ENCODE measurements around the gene PLEK2. TPM values are rescaled to one million over a fixed set of nuclear protein-coding genes. Genes with fewer than 3 reads are reported as not detected.

The PLEK2 gene
- polyA plus RNA-seq, 1 donor (not counting 4 experiments of a cell fraction or from before 2014, with no cell fraction given), result 219 TPM

- no peaks in the 10 kb centered on the region for H3K27me3 ChIP-seq (ENCODE audit: control insufficient read depth, extremely low read depth, insufficient read depth, low read length)
- no peak overlapping the region for H3K4me3 ChIP-seq (ENCODE audit: control insufficient read depth in 2 of 3, extremely low read depth in 1 of 3, insufficient read depth in 2 of 3, low read depth in 1 of 3, low read length in 3 of 3)
- peaks cover 48% of the 10 kb centered on the region for H3K4me1 ChIP-seq (ENCODE audit: control insufficient read depth, extremely low read depth, insufficient read depth, low read length)
- H3K9ac ChIP-seq (ENCODE audit: control insufficient read depth, extremely low read depth, insufficient read depth, low read length), result no peak overlapping the region
- no peaks in the 10 kb centered on the region for H4K20me1 ChIP-seq (ENCODE audit: control insufficient read depth, extremely low read depth, insufficient read depth, low read length)
- H2AFZ ChIP-seq (ENCODE audit: control insufficient read depth, low read length), result no peak overlapping the region
- no peak overlapping the region for H3K4me2 ChIP-seq (ENCODE audit: control insufficient read depth, extremely low read depth, insufficient read depth, low read depth, low read length)
- peak; percentile 41 for FAIRE-seq
- H3K9me3 ChIP-seq (ENCODE audit: control insufficient read depth, low read depth, low read length), result no peaks in the 10 kb centered on the region
- TF ChIP-seq EZH2 (IDR thresholded peaks at IDR 0.05; ENCODE audit: low read length), result no peak
- TF ChIP-seq CTCF (optimal IDR thresholded peaks at IDR 0.05 in 1 of 3, IDR thresholded peaks at IDR 0.05 in 1 of 3, conservative IDR thresholded peaks at IDR 0.05 in 1 of 3; ENCODE audit: extremely low read depth in 1 of 3, insufficient read depth in 2 of 3, low read length in 3 of 3), result no peak
- no peak for DNase-seq (ENCODE audit: low read depth, low spot score)
- H3K9me1 ChIP-seq (ENCODE audit: control insufficient read depth, extremely low read depth, insufficient read depth, low read length), result no peaks in the 10 kb centered on the region
- dilution Hi-C loops (cut with MboI; ENCODE audit: extremely low pct_ligation_motif_present, low sequenced_read_pairs), result no loop called here
- no peaks in the 10 kb centered on the region for H3K36me3 ChIP-seq (ENCODE audit: control insufficient read depth in 2 of 2, extremely low read depth in 1 of 2, insufficient read depth in 2 of 2, low read length in 2 of 2)
- no peaks in the 10 kb centered on the region for H3K79me2 ChIP-seq (ENCODE audit: control insufficient read depth, insufficient read depth, low read length)
- H3K27ac ChIP-seq (ENCODE audit: control insufficient read depth, insufficient read depth, low read length), result no peak overlapping the region
Observed at GRCh38 chr14:67441256-67441655, 29.3 kb upstream of the PLEK2 start.

- H3K36me3 ChIP-seq (ENCODE audit: control insufficient read depth in 2 of 2, extremely low read depth in 1 of 2, insufficient read depth in 2 of 2, low read length in 2 of 2), result no peaks in the 10 kb centered on the region
- H3K27ac ChIP-seq (ENCODE audit: control insufficient read depth, insufficient read depth, low read length), result no peak overlapping the region
- no peak for TF ChIP-seq CTCF (optimal IDR thresholded peaks at IDR 0.05 in 1 of 3, IDR thresholded peaks at IDR 0.05 in 1 of 3, conservative IDR thresholded peaks at IDR 0.05 in 1 of 3; ENCODE audit: extremely low read depth in 1 of 3, insufficient read depth in 2 of 3, low read length in 3 of 3)
- no peak for TF ChIP-seq EZH2 (IDR thresholded peaks at IDR 0.05; ENCODE audit: low read length)
- H3K9me3 ChIP-seq (ENCODE audit: control insufficient read depth, low read depth, low read length), result no peaks in the 10 kb centered on the region
- FAIRE-seq (peak; percentile 52), DNase-seq (ENCODE audit: low read depth, low spot score) (no peak)
- no peaks in the 10 kb centered on the region for H3K9me1 ChIP-seq (ENCODE audit: control insufficient read depth, extremely low read depth, insufficient read depth, low read length)
- no peaks in the 10 kb centered on the region for H3K79me2 ChIP-seq (ENCODE audit: control insufficient read depth, insufficient read depth, low read length)
- no peak overlapping the region for H3K4me3 ChIP-seq (ENCODE audit: control insufficient read depth in 2 of 3, extremely low read depth in 1 of 3, insufficient read depth in 2 of 3, low read depth in 1 of 3, low read length in 3 of 3)
- H4K20me1 ChIP-seq (ENCODE audit: control insufficient read depth, extremely low read depth, insufficient read depth, low read length), result no peaks in the 10 kb centered on the region
- H3K4me1 ChIP-seq (ENCODE audit: control insufficient read depth, extremely low read depth, insufficient read depth, low read length), result peaks cover 41% of the 10 kb centered on the region
- peak overlapping the region; percentile 64 for H2AFZ ChIP-seq (ENCODE audit: control insufficient read depth, low read length)
- H3K9ac ChIP-seq (ENCODE audit: control insufficient read depth, extremely low read depth, insufficient read depth, low read length), result no peak overlapping the region
- dilution Hi-C loops (cut with MboI; ENCODE audit: extremely low pct_ligation_motif_present, low sequenced_read_pairs), result no loop called here
- no peaks in the 10 kb centered on the region for H3K27me3 ChIP-seq (ENCODE audit: control insufficient read depth, extremely low read depth, insufficient read depth, low read length)
- H3K4me2 ChIP-seq (ENCODE audit: control insufficient read depth, extremely low read depth, insufficient read depth, low read depth, low read length), result no peak overlapping the region
Observed at GRCh38 chr14:67440513-67440912, 28.5 kb upstream of the PLEK2 start.
